ENCODE data around the gene TAS2R3.
"Not testable (repeated sequence)": the region's sequence is repeated elsewhere in the genome, so short reads cannot be mapped to it uniquely, and the experiment has no call there.

Gene TAS2R3, protein sequence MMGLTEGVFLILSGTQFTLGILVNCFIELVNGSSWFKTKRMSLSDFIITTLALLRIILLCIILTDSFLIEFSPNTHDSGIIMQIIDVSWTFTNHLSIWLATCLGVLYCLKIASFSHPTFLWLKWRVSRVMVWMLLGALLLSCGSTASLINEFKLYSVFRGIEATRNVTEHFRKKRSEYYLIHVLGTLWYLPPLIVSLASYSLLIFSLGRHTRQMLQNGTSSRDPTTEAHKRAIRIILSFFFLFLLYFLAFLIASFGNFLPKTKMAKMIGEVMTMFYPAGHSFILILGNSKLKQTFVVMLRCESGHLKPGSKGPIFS

DNA sequence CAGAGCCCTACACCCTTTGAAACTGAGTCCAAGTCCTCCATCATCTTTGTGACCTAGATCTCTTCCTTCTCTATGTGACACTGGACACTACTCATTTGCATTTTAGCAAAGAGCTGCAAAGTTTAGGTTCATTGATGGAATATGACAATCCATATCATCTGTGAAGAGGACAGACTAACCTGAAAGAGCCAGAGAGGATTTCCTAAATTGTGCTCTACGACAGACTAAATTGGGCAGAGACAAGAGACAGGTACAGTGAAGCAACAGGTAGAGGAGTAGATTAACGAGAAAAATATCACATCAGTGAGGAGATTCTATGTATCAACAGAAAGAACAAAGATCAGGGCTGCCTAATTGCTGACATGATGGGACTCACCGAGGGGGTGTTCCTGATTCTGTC, at the start of gene TAS2R3:
Gene TAS2R3, plus strand, starts transcription at position 301 of the 400 bp plus-strand sequence. Its CDS starts 62 bp downstream, at position 363.
- no peak for DNase-seq

DNA sequence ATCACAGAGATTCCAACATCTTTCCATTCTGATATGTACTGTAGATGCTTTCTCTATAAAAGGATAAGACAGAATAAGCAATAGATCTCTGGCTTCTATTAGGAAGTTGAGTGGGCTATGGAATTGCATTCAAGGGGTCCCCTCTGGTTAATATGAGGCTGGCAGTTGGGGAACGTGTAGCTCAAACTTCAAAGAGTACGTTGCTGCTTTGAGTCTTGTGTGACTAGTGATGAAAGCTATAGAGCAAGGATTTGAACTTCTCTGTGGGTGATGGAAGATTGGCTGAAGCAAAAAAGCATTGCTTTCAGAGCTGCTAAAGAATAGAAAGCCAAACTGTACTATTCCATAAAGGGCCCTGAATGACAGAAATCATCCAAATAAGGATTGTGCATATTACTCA, 49.3 kb upstream of the TAS2R3 start:
- DNase-seq: no peak

DNA sequence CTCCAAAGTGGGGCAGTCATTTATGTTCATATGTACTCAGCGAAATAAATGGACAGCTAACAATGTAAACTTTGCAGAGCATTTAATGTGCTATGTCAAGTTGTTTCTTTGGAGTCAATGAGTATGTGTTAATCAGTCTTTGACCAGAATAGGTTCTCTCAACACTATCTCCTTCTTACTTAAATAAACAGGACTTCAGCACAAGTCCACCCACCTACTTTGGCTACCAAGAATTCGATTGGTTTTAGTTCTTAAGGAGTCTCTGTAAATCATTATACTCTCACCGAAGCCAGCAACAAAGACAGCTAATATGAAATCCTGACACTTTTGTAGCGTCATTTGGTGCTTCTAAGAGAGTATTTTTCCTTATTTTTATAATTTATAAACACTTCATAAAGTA, 48.9 kb upstream of the TAS2R3 start:
- DNase-seq: no peak

DNA sequence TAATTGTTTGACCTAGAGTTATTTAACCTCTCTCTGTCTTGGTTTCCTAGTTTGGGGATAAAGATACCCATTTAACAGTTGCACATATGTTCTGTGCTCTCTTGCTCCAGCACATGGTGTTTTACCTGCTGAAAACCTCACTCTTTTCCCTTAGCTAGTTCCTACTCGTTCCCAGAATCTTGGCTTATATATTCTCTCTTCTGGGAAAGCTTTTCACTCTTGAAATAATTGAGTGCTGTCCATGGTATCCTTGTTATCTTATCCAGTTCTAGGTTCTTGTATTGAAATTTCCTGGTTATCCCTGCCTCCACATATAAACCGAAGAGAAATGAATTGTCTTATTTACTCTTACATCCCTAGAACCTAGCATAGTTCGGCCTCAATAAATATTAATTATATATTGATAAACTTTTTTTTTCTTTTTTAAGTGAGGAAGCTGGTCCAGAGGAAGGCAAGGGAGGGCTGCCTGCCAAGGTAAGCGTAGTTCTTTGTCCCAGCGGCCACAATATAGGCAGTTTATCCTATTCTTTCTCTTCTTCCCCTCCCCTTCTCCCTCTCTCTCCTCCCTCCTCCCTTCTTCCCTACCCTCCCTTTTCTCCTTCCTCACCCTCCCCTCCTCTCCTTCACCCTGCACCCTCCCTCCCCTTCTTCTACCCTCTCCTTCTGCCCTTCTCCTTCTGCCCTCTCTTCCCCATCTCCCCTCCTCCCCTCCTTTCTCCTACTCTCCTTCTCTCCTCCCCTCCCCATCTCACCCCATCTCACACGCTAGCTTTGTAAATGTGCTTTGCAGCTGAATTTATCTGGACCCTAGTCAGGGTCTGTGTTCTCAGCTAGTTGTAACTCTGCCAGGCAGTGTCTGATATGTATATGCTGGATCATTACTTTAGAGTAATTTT, 47.9 kb upstream of the TAS2R3 start:
- no peak for DNase-seq

DNA sequence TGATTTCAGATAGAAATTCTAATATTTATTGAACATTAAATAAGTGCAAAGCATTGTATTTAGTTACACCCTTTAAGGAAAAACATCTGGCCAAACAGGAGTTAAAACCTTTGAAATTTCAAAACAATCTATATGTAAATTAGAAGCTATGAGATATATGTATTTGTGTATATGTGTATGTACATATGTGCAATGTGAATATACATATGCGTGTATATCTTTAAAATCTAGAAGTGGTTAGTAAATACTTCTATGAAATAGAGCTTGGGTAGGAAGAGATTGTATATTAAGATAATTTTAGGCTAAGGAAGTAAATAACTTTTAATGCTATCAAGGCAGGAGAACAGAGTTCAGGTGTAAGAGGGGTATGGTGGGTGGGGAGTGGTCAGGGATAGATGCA, 46.4 kb upstream of the TAS2R3 start:
- DNase-seq: no peak

DNA sequence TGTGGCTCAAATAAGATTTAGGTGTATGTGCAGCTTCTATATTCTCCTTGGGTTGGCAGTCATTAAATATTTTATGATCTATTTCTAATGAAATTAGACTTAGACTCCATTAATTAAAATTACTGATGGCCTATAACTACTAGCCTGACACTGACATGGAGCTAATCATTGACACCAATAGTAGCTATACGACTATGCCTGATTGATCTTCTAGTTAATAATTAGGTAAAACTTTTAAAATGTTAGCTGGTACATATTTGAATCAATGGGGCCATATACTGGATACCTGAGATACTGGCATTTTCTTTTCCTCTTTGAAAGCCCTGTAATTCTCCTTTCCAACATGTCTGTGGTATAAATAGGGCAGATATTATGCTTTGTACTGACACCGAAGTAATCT, 41.4 kb upstream of the TAS2R3 start:
- DNase-seq: no peak

DNA sequence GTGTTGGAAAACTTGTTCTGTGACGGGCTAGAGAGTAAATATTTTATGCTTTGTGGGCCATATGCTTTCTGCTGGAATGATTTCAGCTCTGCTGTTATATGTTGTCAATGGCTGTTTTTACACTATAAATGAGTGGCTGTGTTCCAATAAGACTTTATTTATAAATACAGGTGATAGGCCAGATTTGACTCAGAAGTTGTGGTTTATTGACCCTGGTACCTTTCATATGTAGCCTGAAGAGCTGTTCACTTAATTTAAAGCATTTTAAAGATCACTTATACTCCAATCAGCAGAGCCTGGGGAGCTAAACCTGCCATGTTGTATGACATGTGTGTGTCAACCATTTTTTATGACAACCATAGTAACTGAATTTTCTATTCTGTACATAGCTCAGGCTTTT, 34.9 kb upstream of the TAS2R3 start:
- no peak for DNase-seq

DNA sequence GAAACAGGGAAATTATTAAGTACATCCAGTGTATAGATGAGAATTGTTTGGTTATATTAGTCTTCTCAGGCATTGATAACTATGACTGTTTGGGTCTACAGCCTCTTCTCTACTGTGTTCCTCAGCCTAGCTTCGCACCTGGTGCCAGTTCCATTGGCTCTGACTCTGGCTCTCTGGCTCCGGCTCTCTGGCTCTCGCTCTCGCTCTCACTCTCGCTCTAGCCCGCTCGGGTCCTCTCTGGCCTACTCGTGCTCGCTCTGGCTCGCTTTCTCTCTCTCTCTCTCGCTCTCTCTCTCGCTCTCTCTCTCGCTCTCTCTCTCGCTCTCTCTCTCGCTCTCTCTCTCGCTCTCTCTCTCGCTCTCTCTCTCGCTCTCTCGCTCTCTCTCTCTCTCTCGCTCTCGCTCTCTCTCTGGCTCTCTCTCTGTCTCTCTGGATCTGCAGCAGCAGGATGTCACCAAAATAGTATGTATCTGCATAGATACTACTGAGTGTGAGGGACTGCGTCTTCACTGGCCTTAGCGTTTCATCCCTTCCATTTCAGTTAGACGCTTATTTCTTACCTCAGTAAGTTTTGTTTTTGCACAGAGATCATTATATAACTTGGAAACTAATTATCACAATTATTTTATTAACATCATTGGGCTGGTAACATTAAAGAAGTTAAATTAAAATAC, 32.3 kb upstream of the TAS2R3 start:
- no peak for DNase-seq

DNA sequence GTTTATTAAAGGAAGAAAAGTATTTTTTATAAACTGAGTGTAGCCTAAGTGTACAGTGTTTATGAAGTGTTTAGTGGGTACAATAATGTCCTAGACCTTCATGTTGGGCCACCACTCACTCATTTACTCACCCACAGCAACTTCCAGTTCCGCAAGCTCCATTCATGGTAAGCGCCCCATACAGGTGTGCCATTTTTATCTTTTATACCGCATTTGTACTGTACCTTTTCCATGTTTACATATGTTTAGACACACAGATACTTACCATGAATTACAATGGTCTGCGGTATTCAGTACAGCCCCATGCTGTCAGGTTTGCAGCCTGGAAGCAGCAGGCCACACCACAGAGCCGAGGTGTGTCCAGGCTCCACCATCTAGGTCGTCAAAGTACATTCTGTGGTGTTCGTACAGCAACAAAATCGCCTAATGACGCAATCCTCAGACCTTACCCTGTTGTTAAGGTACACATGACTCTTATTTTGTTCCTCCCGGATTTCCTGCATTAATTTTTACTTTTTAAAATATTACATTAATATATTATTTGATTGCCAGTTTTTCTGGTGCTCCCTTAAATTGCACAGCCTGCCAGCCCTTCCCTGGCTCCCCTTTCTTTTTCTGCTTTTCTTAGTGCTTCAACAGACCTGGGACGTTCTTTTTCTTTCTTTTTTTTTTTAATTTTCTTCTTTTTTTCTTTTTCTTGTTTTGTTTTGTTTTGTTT, 26.6 kb upstream of the TAS2R3 start:
- DNase-seq: peak; percentile 11

DNA sequence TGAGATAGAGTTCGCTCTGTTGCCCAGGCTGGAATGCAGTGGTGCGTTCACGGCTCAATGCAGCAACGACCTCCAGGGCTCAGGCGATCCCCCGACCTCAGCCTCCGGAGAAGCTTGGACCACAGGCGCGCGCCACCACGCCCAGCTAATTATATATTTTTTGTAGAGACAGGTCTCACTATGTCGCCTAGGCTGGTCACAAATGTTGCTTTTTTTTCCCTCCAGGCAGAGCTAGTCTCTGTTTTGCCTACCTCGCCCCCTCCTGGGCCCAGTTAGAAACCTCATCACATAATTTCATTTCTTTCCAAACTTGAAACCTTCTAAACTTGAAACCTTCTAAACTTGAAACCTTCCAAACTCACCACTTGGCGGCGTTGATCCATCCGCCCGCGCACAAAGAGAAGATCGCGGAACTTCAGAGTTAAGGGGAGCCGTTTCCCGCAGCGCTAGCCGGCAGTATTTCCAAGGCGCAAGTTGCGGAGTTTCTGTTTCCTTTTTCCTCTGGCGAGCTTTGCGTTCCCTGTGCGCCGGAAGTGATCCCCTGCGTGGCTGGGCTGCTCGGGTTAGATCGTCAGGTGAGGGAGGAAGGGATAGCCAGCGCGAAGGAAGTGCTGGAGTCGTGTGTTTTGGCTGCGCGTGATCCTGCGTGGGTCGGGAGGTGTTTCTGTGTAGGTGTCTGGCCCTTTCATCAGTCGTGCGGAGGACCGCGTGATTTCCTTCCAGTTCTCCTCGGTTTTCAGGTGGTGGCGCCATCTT, 25.9 kb upstream of the TAS2R3 start, which contains the start of gene SSBP1:
Gene SSBP1, plus strand, starts transcription at position 523 of the 756 bp plus-strand sequence. CDS start 809 bp downstream, outside the sequence.
- DNase-seq: peak; percentile 88

DNA sequence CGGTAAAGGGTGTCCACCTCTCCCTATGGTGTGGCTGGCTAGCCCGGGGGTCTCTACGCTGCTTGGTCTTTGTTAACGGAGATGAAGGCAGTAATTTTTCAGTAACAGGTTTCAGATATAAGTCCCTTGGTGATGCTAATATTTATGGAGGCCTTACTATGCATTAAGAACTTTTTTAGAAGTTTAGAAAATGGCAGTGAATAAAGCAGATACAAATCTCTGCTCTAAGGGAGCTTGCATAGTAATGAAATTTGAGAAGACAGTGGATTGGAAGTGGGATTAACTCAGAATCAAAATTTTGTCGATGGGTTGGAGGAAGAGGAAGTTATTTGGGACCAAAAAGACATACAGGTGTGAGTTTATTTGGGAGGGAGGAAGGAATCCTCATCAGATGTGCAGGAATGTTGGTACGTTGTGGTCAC, 25.3 kb upstream of the TAS2R3 start:
- DNase-seq: no peak

DNA sequence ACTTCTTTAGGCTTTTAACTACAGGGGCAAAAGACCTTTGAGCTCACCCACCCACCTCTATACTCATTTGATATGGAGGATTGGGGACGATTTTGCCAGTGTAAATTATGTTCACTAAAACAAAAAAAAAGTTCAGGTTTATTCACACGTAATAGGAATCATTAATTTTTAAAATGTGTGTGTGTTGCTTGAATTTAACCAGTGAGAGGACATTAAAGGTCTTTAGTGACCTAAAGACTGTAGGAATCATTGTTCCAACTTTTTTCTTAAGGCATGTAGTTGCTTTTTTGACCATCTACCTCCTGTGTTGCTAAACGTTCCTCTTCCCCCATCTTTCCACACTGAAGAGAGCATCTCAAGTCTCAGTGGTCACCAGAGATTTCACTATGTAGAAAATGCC, 24.6 kb upstream of the TAS2R3 start:
- DNase-seq: no peak

DNA sequence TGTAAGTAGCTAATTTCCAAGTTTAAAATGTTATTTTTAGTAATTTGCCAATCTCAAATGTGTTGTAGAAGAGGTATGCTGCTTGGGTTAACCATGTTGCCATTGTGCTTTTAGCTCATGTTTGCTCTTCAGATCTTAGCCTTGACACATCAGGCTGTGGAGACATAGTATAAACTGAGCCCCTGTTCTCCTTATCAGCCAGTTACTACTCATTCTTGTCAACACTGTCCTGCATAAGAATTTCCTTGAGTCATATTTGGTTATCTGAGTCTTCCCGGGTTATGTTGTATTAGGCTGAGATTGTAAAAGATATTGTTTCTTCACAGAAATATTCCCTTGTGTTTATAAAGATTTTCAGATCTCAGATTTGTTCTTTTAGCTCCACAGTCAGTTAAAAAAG, 21.7 kb upstream of the TAS2R3 start:
- DNase-seq: no peak

DNA sequence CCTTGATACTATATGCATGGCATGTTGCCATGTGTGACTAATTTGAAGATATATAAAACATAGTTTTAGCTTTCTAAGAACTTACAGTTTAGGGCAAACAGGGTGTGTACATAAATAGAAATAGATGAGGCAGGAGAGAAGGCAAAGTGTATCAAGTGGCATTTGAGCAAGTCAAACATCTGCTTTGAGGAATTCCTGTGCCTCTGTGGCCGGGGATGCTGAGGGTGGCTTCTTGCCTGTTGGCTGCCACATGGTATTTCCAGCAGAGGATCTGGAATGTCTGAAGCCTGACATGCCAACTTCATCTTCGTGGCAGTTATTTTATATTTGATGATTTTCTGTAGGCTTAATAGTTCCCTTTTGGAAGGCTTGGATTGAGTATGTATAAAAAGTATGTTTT, 19.8 kb upstream of the TAS2R3 start:
- DNase-seq: no peak

DNA sequence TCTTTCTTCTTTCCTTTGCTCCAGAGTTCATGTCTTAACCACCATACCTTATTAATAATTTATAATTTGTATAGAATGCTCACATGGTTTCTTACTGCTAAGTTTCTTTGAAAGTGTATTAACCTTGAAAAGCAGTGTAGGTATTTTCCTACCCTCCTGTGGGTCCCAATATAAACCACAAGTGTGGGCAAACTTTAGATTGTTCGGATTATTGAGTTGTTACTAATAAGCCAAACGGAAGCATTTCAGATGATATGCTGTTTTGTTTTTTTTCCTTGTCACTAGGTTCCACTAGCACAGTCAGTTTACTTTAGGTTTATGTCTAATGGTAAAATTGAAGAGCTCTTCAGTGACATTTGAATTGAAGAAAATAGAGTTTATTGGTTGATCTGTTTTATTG, 15.5 kb upstream of the TAS2R3 start:
- DNase-seq: no peak

DNA sequence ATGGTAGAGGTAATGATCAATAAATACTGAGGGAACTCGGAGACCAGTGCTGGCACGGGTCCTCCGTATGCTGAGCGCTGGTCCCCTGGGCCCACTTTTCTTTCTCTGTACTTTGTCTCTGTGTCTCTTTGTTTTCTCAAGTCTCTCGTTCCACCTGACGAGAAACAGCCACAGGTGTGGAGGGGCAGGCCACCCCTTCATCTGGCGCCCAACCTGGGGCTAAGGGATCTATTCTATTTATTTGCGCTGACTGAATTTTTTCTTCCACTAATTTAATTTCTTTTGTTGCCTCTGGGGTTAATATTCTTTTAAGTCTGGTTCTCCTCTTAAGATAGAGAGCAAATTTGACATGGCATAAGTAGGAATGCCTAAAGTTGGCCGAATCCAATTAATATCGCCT, 12.0 kb upstream of the TAS2R3 start:
- not testable (repeated sequence) for DNase-seq

DNA sequence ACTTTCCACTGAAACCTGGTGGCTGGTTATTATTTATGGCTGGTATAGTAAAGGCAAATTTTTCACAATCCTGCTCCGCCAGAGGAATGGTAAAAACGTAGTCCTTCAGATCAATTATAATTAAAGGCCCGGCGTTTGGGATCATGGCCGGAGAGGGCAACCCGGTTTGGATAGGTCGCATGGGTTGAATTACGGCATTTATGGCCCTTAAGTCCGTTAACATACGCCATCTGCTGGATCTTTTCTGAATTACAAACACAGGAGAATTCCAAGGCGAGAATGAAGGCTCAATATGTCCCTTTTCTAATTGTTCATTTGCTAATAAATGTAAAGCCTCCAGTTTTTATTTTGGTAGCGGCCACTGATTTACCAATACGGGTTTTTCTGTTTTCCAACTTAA, 11.3 kb upstream of the TAS2R3 start:
- DNase-seq: no peak

DNA sequence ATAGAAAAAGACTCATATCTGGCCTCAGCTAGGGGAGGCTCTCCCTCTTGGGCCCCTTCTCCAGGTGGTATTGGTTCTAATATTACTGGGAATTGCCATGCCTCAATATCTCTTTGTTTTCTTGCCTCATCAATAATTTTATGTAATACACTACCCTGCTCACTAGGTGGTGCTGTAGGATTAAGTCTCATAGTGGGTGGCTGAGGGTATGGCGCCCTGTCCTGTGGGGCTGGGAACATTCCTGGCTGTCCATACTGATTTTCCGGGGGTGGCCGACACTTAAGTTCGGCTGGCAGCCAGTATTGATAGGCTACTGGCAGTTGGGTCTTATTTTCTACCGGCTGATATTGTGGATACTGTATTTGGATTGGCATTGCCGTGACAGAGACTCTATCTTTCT, 9.0 kb upstream of the TAS2R3 start:
- DNase-seq: no peak

DNA sequence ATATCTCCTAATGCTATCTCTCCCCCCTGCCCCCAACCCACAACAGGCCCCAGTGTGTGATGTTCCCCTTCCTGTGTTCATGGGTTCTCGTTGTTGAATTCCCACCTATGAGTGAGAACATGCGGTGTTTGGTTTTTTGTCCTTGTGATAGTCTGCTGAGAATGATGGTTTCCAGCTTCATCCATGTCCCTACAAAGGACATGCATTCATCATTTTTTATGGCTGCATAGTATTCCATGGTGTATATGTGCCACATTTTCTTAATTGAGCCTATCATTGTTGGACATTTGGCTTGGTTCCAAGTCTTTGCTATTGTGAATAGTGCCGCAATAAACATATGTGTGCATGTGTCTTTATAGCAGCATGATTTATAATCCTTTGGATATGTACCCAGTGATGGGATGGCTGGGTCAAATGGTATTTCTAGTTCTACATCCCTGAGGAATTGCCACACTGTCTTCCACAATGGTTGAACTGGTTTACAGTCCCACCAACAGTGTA, 6.2 kb downstream of the TAS2R3 start:
- not testable (repeated sequence) for DNase-seq

DNA sequence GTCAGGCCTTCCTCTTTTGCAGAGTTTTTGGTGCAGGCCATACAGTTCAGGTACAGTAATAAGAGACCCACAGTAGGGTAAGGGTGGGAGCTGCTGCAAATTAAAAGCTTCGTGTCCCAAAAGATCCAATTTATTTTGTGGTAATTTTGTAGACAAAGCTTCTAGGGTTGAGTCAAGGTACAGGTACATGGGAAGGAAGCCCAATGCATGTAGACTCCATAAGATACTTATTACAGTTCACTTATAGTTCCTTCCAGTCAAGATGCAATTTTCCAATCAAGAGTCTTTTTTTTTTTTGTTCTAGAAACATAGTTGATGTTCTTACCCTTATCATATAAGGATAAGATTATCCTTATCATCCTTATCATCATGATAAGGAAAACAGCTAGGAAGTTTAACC, 12.5 kb downstream of the TAS2R3 start, which contains the start of gene TAS2R4:
Gene TAS2R4, plus strand, starts transcription at position 301 of the 400 bp plus-strand sequence. CDS start 1,815 bp downstream, outside the sequence.
- no peak for DNase-seq

DNA sequence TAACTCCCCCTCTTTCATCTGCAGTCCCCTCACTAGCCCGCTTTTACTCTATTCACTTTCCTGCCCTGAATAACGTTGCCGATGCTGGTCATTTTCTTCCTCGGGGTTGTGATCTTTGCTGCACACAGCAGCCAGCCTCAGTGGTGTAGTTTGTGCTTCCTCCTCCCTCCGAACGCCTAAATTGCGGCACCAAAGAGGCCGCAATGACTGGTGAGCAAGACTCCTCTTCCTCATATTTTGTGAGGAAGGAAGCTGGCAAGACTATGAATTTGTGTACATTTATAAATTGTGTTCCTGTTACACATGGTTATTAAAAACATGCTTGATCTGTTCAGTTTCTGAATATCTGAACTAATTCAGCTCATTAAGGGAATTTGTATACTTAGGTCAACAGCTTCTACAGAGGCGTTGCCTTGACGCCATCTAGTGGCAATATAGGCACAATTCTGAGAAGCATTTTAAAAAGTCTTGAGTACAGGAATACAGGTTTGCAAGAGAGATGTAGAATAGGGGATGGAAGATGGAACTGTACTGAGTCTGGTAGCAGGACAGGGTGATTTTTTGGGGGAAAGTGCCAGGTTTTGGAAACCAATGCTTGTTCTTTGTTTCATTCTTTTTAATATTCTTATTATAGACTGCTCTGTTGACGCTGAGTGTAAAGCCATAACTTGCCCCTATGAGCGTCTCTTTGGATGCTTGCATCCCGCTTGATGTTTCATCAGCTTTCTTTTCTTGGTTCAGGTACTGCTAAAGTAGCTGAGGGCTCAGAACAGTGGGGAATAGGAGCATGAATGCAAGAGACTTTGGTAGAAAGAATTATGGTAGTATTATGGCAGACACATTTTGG, 22.0 kb downstream of the TAS2R3 start:
- peak; percentile 11 for DNase-seq
